NCI-H1092 (cell line): ENCODE results near the gene KCNF1.

ENCODE experiments used
- DNase-seq: peaks from one replicate; lab custom pipeline; 2025; lab: John Stamatoyannopoulos, UW

The KCNF1 gene

DNA sequence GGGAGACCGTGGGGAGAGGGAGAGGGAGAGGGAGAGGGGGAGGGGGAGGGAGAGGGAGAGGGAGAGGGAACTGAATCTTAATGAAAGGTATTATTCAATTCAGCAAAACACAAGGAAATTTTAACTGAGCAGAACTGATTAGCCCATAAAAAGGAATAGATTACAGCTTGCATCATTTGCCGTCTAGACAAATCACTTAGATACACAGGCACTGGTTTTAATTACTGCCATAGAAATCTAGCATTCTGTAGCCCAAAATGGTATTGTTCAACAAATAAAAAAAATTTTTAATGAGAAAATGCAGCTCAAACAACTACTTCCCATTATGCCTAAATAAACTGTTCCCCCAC is 7.9 kb upstream of the KCNF1 start:
- no peak for DNase-seq

DNA sequence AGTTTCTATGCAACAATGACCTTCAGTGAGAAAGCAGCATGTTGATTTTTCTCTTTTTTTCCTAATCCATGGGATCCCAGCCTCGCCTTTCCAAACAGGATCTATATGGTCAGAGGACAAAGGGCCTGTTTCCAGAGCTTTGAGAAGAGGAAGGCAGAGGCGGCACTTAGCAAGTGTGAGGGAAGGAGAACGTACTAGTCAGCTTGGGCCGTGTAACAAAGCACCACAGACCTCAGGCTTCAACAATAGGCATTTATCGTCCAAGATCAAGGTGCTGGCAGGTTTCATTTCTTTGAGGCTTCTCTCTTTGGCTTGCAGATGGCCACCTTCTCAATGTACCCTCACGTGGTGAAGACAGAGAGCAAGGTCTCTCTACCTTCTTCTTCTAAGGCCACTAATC is 7.3 kb upstream of the KCNF1 start:
- DNase-seq = no peak

DNA sequence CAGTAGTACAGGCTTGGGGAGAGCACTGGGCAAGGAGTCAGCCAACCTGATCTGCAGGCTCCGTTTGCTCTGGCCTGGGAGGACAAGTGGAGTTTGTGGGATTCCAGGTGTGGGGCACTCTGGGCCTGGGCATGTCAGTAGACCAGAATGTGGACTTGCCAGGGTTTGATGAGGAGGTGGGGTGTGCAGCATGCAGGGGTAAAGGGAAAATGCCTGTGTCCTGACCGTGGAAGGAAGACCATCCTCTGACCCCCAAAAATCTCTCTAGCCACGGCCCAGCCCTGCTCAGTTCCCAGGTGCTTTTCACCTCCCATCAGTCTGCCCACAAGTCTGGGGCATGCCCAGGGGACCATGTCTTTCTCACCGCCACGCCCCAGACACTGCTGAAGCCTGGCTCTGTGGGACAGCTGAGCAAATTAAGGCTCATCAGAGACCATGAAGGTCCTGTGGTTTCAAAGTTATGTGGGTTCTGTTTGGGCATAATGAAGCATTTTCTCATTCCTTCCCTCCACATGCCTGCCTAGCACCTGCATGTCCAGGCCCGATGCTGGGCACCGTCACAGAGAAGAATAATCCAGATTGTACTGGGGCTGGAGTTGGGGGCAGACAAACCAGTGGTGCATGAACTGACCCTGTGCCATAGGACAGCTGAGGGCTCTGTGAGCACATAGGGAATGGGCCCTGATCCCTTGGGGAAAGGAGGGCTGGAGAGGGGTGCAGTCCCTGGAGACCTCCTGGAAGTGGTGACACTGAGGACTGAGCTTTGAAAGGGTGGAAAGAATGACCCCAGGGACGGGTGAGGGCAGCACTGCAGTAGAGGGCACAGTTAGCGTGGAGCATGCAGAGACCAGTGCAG is 6.5 kb upstream of the KCNF1 start:
- no peak for DNase-seq

DNA sequence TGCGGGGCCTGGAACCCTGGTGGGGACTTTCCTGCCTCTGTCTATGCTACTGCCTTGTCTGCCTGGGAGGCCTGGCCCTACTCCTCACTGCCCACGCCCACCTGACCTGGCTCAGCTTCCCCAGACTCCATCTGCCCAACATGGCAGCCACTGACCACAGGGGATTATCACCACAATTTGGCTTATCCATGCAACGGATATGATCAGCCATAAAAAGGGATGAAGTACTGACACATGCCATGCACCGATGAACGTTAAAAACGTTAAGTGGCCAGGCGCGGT is 5.9 kb upstream of the KCNF1 start:
- DNase-seq = no peak

DNA sequence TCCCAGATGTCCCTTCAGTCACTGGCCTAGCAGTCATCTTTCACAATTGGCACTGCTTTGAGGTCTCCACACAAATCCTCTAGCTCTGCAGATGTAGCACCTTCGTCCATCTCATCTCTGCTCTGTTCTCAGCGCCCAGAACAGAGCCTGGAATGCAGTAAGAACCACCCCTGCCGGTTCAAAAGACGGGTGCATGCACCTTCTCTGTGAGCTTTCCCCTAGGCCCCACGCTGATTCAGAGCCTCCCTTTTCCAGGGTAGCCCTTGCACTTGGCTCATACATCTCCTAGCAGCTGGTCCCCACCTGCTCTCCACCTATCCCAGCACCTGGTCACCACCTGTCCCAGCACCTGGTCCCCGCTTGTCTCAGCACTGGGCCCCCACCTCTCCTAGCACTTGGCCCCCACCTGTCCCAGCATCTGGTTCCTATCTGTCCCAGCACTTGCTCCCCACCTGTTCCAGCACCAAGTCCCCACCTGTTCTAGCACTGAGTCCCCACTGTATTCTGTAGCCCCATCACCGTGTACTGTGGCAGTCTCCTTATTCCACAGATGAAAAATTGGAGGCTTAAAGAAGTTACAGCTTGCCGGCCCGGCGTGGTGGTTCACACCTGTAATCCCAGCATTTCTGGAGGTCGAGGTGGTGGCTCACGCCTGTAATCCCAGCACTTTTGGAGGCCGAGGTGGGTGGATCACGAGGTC is 4.7 kb upstream of the KCNF1 start:
- DNase-seq = no peak

DNA sequence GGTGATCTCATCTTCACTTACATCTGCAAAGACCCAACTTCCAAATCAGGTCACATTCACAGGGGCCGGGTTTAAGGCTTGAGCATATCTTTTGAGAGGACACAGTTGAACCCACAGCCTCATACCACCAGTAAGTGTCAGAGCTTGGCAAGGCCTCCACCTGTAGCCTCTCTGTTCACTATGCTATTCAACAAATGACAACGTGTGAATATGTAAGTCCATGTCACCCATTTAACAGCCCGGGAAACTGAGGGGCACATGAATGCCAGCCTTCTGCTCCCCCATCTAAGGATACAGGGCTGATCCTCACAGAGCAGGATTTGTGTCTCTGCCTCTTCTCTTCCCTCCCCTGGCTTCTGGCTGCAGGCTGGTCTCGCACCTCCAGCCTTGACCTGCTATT is 3.5 kb upstream of the KCNF1 start:
- no peak for DNase-seq

DNA sequence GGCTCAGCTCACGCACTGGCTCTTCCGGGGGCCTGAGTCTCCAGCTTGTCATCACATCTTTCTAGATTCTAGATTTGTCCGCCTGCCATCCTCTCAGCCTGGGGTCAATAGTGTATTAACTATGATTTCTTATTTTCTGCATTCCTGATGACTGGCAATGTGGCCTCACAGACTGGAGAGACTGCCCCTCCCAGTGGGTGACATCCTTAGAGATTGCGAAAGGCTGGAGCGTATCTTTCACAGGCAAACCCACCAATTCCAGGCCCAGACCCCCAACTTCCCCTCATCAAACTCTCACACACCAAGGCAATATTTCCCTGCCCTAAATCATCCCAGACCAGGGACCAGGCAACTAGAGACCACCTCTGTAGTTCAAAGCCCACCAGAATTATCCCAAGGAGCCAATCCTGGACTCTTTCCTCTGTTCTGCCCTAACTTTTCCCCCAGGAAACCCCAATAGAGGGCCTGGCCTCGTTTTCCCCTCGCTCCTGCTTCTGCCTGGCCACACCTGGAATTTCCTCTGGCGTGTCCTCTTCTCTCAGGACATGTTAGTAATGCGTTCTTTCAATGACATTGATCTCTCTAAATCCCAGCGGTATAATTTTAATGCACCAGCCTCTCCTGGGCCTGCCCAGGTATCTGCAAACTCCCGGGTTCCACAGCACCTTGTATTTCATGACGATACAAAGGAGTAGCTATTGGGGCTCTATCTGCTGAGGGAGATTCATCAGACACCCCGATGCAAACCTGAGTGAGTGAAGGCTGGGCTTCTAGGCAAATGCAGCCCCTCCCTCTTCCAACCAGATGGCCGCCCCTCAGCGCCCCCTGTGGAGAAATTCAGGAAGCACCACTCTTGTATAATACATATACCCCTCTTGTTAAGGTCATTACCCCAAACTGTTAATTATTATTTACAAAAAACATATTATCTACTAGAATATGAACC is 2.4 kb upstream of the KCNF1 start:
- DNase-seq = no peak

DNA sequence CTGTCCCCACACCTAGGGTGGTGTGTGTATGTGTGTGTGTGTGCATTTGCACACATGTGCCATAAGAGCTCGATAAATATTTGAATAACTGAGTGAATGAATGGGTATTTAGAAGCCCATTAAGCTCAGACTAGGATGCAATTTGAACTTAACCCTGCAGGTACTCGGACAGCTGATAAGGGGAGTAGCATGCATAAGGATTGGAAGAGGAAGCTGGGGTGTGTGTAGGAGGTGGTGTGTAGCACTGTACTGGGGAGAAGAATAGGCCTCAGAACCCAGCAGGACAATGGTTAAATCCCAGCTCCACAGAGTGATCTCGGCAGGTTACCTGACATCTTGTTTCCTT is 1.8 kb upstream of the KCNF1 start:
- DNase-seq = no peak

DNA sequence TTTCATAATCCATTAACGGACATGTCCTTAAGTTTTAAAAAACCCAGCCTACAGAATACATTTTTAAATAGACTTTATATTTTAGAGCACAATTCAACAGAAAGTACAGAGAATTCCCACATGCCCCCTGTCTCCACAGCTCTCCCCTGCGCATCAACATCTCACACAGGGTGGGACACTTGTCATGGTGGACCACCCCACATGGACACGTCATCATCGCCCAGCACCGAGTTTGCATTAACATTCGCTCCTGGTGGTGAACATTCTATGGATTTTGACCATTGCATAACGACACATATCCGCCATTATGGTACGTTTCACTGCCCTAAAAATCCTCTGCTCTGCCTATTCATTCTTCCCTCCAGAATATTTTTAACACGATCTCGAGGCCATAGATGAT is 1.1 kb upstream of the KCNF1 start:
- DNase-seq = no peak

DNA sequence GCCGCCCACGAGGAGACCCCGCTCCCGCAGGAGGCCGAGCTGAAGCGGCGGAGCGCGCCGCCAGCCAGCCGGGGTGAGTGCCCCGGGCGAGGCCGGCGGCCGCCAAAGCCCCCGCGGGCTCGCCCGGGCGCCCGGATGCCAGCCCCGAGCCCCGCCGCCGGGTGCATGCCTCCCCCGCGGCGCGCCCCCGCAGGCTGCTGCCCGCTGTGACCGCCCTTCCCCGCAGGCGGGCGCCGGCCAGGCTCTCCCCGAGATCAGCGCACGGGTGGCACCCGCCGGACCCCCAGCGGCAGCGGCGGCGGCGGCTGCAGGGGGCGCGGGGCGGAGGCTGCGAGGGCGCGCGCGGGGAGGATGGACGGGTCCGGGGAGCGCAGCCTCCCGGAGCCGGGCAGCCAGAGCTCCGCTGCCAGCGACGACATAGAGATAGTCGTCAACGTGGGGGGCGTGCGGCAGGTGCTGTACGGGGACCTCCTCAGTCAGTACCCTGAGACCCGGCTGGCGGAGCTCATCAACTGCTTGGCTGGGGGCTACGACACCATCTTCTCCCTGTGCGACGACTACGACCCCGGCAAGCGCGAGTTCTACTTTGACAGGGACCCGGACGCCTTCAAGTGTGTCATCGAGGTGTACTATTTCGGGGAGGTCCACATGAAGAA is 470 bp downstream of the KCNF1 start:
- no peak for DNase-seq

DNA sequence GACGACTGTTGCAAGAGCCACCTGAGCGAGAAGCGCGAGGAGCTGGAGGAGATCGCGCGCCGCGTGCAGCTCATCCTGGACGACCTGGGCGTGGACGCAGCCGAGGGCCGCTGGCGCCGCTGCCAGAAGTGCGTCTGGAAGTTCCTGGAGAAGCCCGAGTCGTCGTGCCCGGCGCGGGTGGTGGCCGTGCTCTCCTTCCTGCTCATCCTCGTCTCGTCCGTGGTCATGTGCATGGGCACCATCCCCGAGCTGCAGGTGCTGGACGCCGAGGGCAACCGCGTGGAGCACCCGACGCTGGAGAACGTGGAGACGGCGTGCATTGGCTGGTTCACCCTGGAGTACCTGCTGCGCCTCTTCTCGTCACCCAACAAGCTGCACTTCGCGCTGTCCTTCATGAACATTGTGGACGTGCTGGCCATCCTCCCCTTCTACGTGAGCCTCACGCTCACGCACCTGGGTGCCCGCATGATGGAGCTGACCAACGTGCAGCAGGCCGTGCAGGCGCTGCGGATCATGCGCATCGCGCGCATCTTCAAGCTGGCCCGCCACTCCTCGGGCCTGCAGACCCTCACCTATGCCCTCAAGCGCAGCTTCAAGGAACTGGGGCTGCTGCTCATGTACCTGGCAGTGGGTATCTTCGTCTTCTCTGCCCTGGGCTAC is 1.2 kb downstream of the KCNF1 start:
- DNase-seq = no peak

DNA sequence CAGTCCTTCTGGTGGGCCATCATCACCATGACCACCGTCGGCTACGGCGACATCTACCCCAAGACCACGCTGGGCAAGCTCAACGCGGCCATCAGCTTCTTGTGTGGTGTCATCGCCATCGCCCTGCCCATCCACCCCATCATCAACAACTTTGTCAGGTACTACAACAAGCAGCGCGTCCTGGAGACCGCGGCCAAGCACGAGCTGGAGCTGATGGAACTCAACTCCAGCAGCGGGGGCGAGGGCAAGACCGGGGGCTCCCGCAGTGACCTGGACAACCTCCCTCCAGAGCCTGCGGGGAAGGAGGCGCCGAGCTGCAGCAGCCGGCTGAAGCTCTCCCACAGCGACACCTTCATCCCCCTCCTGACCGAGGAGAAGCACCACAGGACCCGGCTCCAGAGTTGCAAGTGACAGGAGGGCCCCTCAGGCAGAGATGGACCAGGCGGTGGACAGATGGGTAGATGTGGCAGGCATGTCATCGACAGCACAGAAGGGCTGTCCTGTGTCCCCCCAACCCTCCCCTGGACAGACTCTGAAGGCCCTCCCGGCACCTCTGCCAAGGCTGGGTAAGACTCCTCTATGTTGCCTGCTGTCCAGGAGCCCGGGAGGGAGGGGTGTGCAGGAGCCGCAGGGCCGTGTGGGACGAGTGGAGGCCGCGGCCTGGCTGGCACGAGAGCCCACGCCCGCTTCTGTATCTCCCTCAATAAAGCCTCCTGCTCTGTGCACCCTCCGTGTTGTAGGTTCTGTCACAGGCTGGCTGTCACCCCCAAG is 2.0 kb downstream of the KCNF1 start:
- DNase-seq = no peak

DNA sequence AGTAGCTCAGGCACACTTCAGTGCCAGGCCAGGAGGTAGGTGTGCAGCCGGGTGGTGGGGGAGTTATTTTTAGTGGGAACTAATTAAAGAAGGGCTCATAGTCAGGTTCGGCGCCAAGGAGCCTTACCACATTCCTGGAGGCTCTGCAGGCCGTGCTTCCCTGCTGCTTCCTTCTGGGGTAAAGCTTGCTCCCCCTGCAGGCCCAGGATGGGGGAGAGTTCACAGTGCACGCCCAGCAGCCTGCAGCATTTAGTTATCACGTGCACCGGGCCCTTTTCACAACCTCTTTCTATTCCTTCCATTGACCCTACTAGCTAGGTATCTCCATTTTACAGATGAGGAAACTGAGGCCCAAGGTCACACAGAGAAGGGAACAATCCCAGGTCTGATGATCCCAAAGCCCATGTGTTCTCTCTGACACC is 2.5 kb downstream of the KCNF1 start:
- no peak for DNase-seq

DNA sequence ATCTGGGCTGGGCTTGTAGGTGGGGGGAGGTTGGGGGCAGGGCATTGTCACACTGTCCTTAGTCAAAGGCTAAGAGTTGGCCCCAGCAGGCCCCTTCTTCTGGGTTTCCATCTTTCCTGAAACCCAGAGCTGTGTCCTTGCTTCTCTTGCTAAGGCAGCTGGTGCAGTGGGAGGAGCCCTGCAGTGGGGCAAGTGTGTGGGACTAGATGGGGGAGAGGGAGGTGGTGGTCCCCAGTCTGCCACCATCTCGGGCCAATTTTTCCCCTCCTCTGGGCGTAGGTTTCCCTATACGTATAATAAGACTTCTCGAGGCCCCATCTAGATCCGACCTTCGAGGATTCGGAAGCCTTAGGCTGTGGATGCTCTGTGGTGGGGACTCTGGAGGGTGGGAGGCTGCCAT is 3.5 kb downstream of the KCNF1 start:
- no peak for DNase-seq

DNA sequence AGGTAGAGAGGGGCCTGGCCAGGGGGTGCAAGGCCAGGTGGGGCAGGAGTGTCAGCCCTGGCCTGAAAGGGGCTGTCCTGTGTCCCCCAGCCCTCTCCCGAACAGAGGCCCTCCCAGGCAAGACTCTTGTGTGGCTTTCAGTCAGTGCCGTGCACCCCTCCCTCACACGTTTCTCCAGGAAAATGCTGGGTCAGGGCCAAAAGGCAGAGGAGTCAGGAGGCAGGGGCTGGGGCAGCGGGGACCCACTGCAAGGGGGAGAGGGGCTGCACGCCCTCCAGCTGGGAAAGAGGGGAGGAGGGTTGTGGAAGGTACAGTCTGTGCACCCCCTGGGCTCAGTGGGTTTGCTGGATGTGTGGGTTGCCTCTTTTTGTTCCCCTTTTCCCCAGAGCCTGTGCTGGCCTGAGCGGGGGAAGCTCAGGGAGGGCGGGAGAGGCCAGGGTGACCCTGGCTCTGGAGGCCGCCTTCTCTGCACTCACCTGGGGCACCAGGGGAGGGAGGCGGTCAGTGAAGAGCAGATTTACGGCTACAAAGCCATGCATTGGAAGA is 4.1 kb downstream of the KCNF1 start:
- no peak for DNase-seq

DNA sequence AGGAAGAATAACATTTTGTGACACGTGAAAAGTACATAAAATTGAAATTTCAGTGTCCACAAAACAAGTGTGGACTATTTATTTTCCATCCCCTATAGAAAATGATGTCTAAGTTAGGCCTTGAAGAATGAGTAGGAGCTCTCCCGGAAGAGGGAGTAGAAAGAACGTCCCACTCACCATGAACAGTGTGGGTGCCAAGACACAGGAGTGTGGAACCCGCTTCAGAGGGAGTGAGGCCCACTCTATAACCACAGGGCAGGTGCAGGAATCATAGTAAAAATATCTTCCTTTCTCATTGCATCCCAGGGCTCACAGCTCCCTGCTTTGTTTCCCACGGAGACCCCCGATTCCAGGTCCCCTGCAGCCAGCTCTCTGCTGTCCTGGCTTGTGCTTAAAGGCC is 5.2 kb downstream of the KCNF1 start:
- DNase-seq = no peak

DNA sequence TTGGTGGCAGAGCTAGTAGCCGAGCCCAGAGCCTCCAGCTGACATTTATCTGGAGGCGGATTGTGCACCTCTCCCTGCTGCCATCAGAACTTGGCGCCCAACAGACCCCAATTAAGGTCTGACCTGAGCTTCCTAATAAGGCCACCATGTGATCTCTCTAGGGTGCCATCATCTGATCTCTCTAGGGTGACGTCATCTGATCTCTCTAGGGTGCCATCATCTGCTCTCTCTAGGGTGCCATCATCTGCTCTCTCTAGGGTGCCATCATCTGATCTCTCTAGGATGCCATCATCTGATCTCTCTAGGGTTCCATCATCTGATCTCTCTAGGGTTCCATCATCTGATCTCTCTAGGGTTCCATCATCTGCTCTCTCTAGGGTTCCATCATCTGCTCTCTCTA is 6.2 kb downstream of the KCNF1 start:
- no peak for DNase-seq

DNA sequence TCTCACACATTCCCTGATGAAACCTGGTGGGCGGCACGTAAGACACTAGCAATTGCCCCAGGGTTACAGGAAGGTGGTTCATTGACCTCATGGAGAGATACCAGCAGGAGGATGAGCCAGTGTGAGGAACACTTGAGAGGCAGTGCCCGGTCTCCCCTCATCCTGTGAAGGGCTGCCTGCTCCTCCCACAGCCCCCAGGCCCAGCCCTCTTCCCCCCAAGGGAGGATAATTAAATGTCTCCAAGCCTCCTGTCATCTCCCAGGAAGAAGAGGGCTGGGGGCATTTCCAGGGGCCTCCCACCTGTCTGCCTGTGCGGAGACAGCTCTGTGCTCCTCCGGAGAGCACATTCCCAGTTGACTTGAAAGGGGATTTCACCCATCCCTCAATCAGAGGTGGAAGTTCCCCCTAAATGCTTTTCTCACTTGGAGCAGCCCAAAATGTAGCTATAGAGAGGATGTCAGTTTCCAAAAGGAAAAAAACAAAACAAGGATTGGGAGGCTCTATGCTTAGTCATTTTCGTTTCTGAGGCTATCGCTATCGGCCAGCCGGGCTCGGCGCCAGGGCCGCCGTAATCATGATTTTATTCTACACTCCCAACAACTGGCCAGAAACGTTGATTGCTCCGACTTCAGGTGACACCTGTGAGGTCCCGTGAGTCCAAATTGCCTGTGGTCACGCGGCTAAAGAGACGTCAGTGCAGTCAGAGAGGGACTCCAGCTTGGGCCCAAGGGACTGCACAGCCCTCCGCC is 7.1 kb downstream of the KCNF1 start:
- no peak for DNase-seq

DNA sequence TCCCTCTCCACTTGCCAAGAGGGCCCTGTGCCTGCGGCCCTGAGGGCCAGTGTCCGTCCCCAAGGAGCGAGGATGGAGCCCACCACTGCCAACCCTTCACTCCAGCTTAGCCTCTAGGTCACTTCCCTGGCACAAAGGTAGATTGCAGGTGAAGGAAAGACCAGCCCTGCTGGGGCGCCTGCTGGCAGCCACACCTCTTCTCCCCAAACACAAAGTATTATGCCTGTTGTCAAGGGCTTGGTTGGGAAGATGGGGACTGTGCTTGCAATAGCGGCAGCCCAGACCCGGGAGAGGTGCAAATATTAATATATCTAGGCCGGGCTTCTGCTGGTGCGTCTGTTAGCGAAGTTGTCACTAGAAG is 7.7 kb downstream of the KCNF1 start:
- DNase-seq = no peak
